Diencephalon (tissue), 1 donor: ENCODE results near the gene STRADA. TPM values are rescaled to one million over a fixed set of nuclear protein-coding genes. Genes with fewer than 3 reads are reported as not detected.

Experiments used
- total RNA-seq: library from RNA; depleted of rRNA; stranded (reverse); fragments of >200 nt; gene quantifications from one replicate; pipeline ENCODE4 v1.2.3, GENCODE V29; 2014

Gene STRADA
- total RNA-seq = 32.3 TPM

GRCh38 chr17:63741408-63742173, at the start of gene STRADA:
Gene STRADA, minus strand, starts transcription at chr17:63741799. Its CDS starts 13,430 bp downstream, at chr17:63728369.

DNA sequence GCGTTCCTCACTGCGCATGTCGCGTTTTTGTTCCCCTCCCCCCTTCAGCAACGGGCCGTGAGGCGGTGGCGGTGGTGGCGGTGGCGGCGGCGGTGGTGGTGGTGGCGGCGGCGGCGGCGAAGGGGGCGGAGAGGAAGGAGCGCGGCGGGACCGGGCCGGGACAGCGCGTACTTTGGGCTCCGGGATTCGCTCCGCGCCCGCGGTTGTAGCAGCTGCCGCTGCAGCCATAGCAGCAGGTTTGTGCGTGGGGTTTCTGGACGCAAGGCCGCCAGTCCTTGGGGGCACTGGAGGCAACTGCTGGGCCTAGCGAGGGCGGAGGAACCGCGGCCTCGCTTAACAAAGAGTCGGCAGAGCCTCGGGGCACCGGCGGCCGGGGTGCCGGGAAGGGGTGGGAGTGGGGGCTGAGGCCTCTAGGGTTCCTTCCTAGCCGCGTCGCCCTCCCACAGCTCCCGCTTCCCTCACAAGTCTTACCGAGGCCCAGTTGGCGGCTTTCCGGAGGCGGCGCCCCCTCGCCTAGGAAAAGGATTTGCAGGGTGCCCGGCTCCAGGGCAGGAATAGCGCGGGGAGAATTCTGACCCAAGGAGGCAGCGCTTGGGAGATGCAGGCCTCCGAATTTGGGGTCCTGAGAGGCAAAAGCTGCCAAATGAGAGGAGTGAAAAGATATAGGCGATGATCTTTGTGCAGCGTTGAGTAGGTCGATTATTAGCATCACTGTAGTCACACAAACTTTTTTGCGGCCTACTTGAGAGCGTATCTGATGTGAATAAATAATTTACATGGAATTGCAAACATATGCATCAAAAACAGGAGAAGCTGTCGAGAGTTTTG, 32.8 kb upstream of the STRADA start, which contains the start of gene DDX42:
Gene DDX42, plus strand, starts transcription at position 30 of the 828 bp plus-strand sequence. CDS start 12,880 bp downstream, outside the sequence.

DNA sequence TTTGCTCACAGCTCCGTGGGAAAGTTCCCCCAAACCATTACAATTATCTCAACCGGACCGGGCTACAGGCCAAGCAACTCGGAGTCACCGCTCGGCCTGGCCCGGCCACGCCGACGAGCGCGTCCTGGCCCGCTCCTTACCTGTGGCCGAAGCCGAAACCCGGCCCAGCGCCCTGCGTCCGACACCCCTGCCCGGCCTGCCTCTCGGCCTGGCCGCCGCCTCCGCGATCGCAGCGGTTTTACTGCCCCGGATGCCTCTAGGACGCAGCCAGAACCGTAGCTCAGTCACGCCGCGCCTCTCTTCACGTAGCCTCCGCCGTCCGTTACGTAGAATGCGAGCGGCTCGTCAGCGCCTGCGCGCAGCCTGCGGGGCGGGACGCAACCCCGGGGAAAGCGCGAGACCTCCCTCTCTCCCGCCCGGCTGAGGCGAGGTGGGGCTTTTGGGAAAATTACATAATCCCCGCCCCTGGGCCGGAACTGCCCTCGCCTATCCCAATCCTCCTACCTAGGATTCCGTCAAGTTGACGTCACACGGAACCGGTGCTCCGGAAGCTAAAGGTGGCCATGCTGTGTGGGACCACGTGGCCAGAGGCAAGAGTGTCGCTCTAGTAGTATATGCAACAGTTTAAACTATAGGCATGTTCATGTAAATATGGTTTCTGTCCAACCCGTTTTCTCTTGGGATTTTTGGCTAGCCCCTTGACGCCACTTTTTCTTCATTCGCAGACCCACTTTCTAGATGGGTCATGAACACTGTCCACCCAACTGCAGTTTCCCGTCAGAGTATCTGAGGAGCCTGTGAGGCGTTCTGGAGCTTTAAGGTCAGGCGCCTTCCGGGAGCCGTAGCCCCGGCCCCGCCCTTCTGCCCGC, 31.9 kb upstream of the STRADA start, which contains the start of gene CCDC47:
Gene CCDC47, minus strand, starts transcription at position 326 of the 869 bp plus-strand sequence. CDS start 7,422 bp downstream, outside the sequence.

GRCh38 chr17:63699638-63700527, 41.7 kb downstream of the STRADA start, which contains the start of gene LIMD2:
Gene LIMD2, minus strand, starts transcription at chr17:63700125. Its CDS starts 827 bp downstream, at chr17:63699298.

Other genes starting within 250 kb of the STRADA start
- gene KCNH6, start 218.4 kb downstream of the STRADA start, total RNA-seq = 0.69 TPM
- gene DCAF7, start 191.3 kb downstream of the STRADA start, total RNA-seq = 51.0 TPM
- gene TACO1, start 140.9 kb downstream of the STRADA start, total RNA-seq = 10.1 TPM
- gene MAP3K3, start 119.4 kb downstream of the STRADA start, total RNA-seq = 19.4 TPM
- gene LIMD2, start 41.7 kb downstream of the STRADA start, total RNA-seq = 12.5 TPM
- gene CCDC47, start 31.8 kb upstream of the STRADA start, total RNA-seq = 65.3 TPM
- 82.4 TPM for gene DDX42, start 32.4 kb upstream of the STRADA start, total RNA-seq
- 78.0 TPM for gene PSMC5, start 85.6 kb upstream of the STRADA start, total RNA-seq
- 29.3 TPM for gene FTSJ3, start 85.9 kb upstream of the STRADA start, total RNA-seq
- 11.5 TPM for gene SMARCD2, start 100.9 kb upstream of the STRADA start, total RNA-seq
- not detected for gene CSH2, start 131.9 kb upstream of the STRADA start, total RNA-seq
- not detected for gene GH2, start 140.1 kb upstream of the STRADA start, total RNA-seq
- gene CSH1, start 154.8 kb upstream of the STRADA start, total RNA-seq = not detected
- not detected for gene CSHL1, start 169.5 kb upstream of the STRADA start, total RNA-seq
- gene GH1, start 177.0 kb upstream of the STRADA start, total RNA-seq = not detected
- gene CD79B, start 190.5 kb upstream of the STRADA start, total RNA-seq = 0.92 TPM
- 0.92 TPM for gene SCN4A, start 231.1 kb upstream of the STRADA start, total RNA-seq